IMR-90 (cell line): ENCODE results near the gene INPP4A. TPM values are rescaled to one million over a fixed set of nuclear protein-coding genes. Genes with fewer than 3 reads are reported as not detected.

ENCODE experiments used
- ATAC-seq: fragments of 200-7000 bp; cut with Tn5 transposase; 2 replicates; pipeline ENCODE4 v1.9.1; 2020; ENCODE audit warnings: low read depth, mild to moderate bottlenecking, moderate library complexity
- BruUV-seq: library from RNA; stranded (reverse); fragments of 400-500 nt; replicated peaks from 2 replicates; lab custom pipeline; 2021; lab: Mats Ljungman, UMichigan
- CTCF ChIA-PET: fragments of 300-600 bp; formaldehyde crosslinking; extraction: SDS; loops from one replicate; lab custom pipeline; 2021; ENCODE audit warnings: antibody characterized with exemption; lab: Yijun Ruan, JAX
- POLR2A ChIA-PET: fragments of 300-600 bp; sonication (Branson Sonifier 250); formaldehyde crosslinking; loops from one replicate; lab custom pipeline; 2022; ENCODE audit warnings: antibody characterized with exemption; ENCODE audit not compliant: unreplicated experiment; lab: Charles Lee
- DNase-seq: peaks from one replicate; pipeline ENCODE4 v3.0.0; 2013
- H2AFZ ChIP-seq: replicated peaks from 2 replicates; pipeline ENCODE3; 2013; ENCODE audit warnings: low read length, mild to moderate bottlenecking; ENCODE audit not compliant: poor library complexity
- H2AK5ac ChIP-seq: 2 replicates; pipeline ENCODE4 v1.6.1; 2013; ENCODE audit warnings: low read depth, low read length, inconsistent platforms
- H2AK9ac ChIP-seq: replicated peaks from 2 replicates; pipeline ENCODE3; 2013; ENCODE audit warnings: mild to moderate bottlenecking, low read depth, low read length, moderate library complexity; ENCODE audit not compliant: poor library complexity
- H2BK120ac ChIP-seq: 2 replicates; pipeline ENCODE4 v1.6.1; 2013; ENCODE audit warnings: low read depth, low read length, inconsistent platforms
- H2BK15ac ChIP-seq: 3 replicates; pipeline ENCODE4 v1.6.1; 2013; ENCODE audit warnings: low read depth, low read length, inconsistent platforms
- H2BK20ac ChIP-seq: 2 replicates; pipeline ENCODE4 v1.6.1; 2013; ENCODE audit warnings: low read depth, mild to moderate bottlenecking, inconsistent platforms, low read length, moderate library complexity
- H2BK5ac ChIP-seq: 2 replicates; pipeline ENCODE4 v1.6.1; 2013; ENCODE audit warnings: mild to moderate bottlenecking, low read depth, low read length, inconsistent platforms; ENCODE audit not compliant: poor library complexity, severe bottlenecking
- H3K14ac ChIP-seq: replicated peaks from 2 replicates; pipeline ENCODE4 v1.6.1; 2013; ENCODE audit warnings: low read depth, low read length, inconsistent platforms
- H3K18ac ChIP-seq: 2 replicates; pipeline ENCODE4 v1.6.1; 2013; ENCODE audit warnings: low read depth, low read length, control low read depth
- H3K23ac ChIP-seq: 2 replicates; pipeline ENCODE4 v1.6.1; 2013; ENCODE audit warnings: low read depth, low read length, inconsistent platforms
- H3K27ac ChIP-seq: 2 replicates; pipeline ENCODE4 v1.5.1; 2013; ENCODE audit warnings: mild to moderate bottlenecking, control low read depth, low read length; ENCODE audit not compliant: insufficient read depth
- H3K27me3 ChIP-seq: 2 replicates; pipeline ENCODE4 v1.6.1; 2013; ENCODE audit warnings: low read length; ENCODE audit not compliant: control insufficient read depth, insufficient read depth
- H3K36me3 ChIP-seq: 2 replicates; pipeline ENCODE4 v1.6.1; 2013; ENCODE audit warnings: low read length, mixed read lengths; ENCODE audit not compliant: control insufficient read depth, insufficient read depth
- H3K4ac ChIP-seq: 2 replicates; pipeline ENCODE4 v1.6.1; 2013; ENCODE audit warnings: low read depth, low read length, inconsistent platforms
- H3K4me1 ChIP-seq: 2 replicates; pipeline ENCODE4 v1.6.1; 2013; ENCODE audit warnings: low read length, mixed read lengths; ENCODE audit not compliant: control insufficient read depth, insufficient read depth
- H3K4me2 ChIP-seq: 2 replicates; pipeline ENCODE4 v1.6.1; 2013; ENCODE audit warnings: low read depth, mild to moderate bottlenecking, control low read depth, low read length, moderate library complexity
- H3K4me3 ChIP-seq: 2 replicates; pipeline ENCODE4 v1.5.1; 2013; ENCODE audit warnings: low read depth, mild to moderate bottlenecking, control low read depth, low read length, moderate library complexity; ENCODE audit not compliant: insufficient read depth
- H3K56ac ChIP-seq: 2 replicates; pipeline ENCODE4 v1.6.1; 2013; ENCODE audit warnings: low read length, inconsistent platforms; ENCODE audit not compliant: insufficient read depth; ENCODE audit errors: extremely low read depth
- H3K79me1 ChIP-seq, 2 experiments: 2 replicates each; pipeline ENCODE4 v1.6.1; 2013; ENCODE audit warnings: low read length in 2 of 2, inconsistent platforms in 1 of 2, low read depth in 1 of 2
- H3K9ac ChIP-seq: 2 replicates; pipeline ENCODE4 v1.6.1; 2013; ENCODE audit warnings: low read depth, low read length, control low read depth
- H3K9me1 ChIP-seq: 2 replicates; pipeline ENCODE4 v1.6.1; 2013; ENCODE audit warnings: low read length, inconsistent platforms; ENCODE audit not compliant: insufficient read depth
- H3K9me3 ChIP-seq: 2 replicates; pipeline ENCODE4 v1.6.1; 2013; ENCODE audit warnings: low read length; ENCODE audit not compliant: control insufficient read depth, insufficient read depth
- H4K20me1 ChIP-seq: 2 replicates; pipeline ENCODE4 v1.6.1; 2013; ENCODE audit warnings: low read length, inconsistent platforms; ENCODE audit not compliant: insufficient read depth
- H4K5ac ChIP-seq: 2 replicates; pipeline ENCODE4 v1.6.1; 2013; ENCODE audit warnings: mild to moderate bottlenecking, low read depth, low read length, control low read depth
- H4K8ac ChIP-seq, 2 experiments: 2 replicates each; pipeline ENCODE4 v1.6.1; 2013; ENCODE audit warnings: low read depth in 2 of 2, low read length in 2 of 2, control low read depth in 1 of 2, inconsistent platforms in 1 of 2
- H4K91ac ChIP-seq: 2 replicates; pipeline ENCODE4 v1.6.1; 2013; ENCODE audit warnings: low read depth, low read length, inconsistent platforms; ENCODE audit not compliant: insufficient read depth
- CTCF ChIP-seq: conservative IDR thresholded peaks from 2 replicates; pipeline ENCODE4 v1.5.1; 2012; ENCODE audit warnings: mild to moderate bottlenecking, low read depth, low read length, improper control_type of control experiment
- FOS ChIP-seq: fragments of 150-350 bp; IDR thresholded peaks from 2 replicates; pipeline ENCODE4 v1.6.1; 2016; ENCODE audit warnings: low read depth, low read length
- MAFK ChIP-seq: IDR thresholded peaks from 2 replicates; pipeline ENCODE4 v1.6.1; 2012; ENCODE audit warnings: low read depth, low read length, improper control_type of control experiment
- MAZ ChIP-seq: IDR thresholded peaks from 2 replicates; pipeline ENCODE4 v1.6.1; 2012; ENCODE audit warnings: low read depth, mild to moderate bottlenecking, low read length, improper control_type of control experiment, moderate library complexity, borderline replicate concordance
- SMC3 ChIP-seq: fragments of 150-350 bp; IDR thresholded peaks from 2 replicates; pipeline ENCODE4 v1.6.1; 2016; ENCODE audit warnings: low read depth, mild to moderate bottlenecking, antibody characterized with exemption, low read length, moderate library complexity
- WGBS, 2 experiments: methylation state at CpG; one replicate each; pipeline versions ENCODE4 v1.1.5 to v1.1.7; 2013; ENCODE audit warnings: missing lambda C conversion rate in 2 of 2; ENCODE audit not compliant: insufficient read length in 1 of 2; ENCODE audit errors: extremely low coverage in 2 of 2; 5-methylcytosine and 5-hydroxymethylcytosine counted together
- dilution Hi-C: fragments of 300-500 bp; cut with HindIII; formaldehyde crosslinking; loops from one replicate; pipeline ENCODE4 v1.14.3; 2018; ENCODE audit warnings: low sequenced_read_pairs; ENCODE audit not compliant: unreplicated experiment
- in situ Hi-C: fragments of 300-500 bp; cut with MboI; formaldehyde crosslinking; loops from 3 replicates; pipeline ENCODE4 v1.14.3; 2019; ENCODE audit warnings: low sequenced_read_pairs, inconsistent platforms, mixed read lengths
- intact Hi-C: fragments of 100-400 bp; cut with micrococcal nuclease; formaldehyde crosslinking; loops from 2 replicates; pipeline ENCODE4 v1.10.0; 2022
- polyA plus RNA-seq, 3 experiments: library from polyadenylated mRNA; depleted of rRNA; stranded (reverse); fragments of >200 nt; gene quantifications; 2 replicates each; pipeline ENCODE4 v1.2.3, GENCODE V29; 2012; ENCODE audit warnings: low replicate concordance in 1 of 3
- total RNA-seq: library from RNA; depleted of rRNA; stranded (reverse); fragments of >200 nt; gene quantifications from 2 replicates; pipeline ENCODE4 v1.2.3, GENCODE V29; 2012

The INPP4A gene
- total and polyA plus RNA-seq, 2 of the 4 experiments (the other 2 are of a cell fraction), result 14.5 to 27.1 TPM

DNA sequence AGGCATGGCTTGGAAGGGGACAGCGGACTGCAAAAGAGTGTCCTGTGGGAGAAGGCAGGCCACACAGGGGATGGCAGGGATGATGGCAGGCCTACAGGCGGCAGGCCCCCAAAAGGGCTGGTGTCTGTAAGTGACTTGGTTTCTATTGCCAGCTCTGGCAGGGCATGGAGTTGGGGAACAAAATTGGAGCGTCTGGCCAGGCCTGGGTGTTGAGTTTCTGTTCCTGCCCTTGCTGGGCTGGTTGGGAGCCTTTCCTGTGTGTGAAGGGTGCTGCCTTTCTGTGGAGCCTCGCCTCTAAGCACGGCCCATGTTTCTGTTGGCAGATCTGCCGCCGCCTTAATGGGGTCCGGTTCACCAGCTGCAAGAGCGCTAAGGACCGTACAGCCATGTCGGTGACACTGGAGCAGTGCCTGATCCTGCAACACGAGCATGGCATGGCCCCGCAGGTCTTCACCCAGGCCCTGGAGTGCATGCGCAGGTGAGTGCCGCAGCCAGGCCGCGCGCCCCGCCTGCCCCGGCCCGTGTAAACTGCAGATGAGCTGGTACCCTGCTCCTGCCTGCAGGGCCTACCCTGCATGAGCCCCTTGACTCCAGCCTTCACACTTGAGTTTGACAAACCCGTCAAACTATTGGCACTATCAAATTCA is 132.1 kb downstream of the INPP4A start:
- intact Hi-C loops, result no loop called here

More for the DNA sequence above, 132.1 kb downstream of the INPP4A start:
- no peaks in the 10 kb centered on the region for H3K27me3 ChIP-seq
- no peak overlapping the region for H4K91ac ChIP-seq
- no peak overlapping the region for H2BK5ac ChIP-seq
- H4K20me1 ChIP-seq, result no peaks in the 10 kb centered on the region
- H3K56ac ChIP-seq, result no peak overlapping the region
- H3K23ac ChIP-seq, result no peak overlapping the region
- no peak overlapping the region for H4K5ac ChIP-seq
- H3K4me3 ChIP-seq, result no peak overlapping the region
- CTCF ChIA-PET, result no interaction called here
- TF ChIP-seq CTCF (no peak), SMC3 (no peak), MAFK (no peak), FOS (no peak), MAZ (no peak)
- H3K4me2 ChIP-seq, result no peak overlapping the region
- DNase-seq (no peak), ATAC-seq (no peak)
- no peaks in the 10 kb centered on the region for H3K79me1 ChIP-seq
- peaks cover 23% of the 10 kb centered on the region for H3K36me3 ChIP-seq
- H2AFZ ChIP-seq, result peak overlapping the region; percentile 29
- H2BK20ac ChIP-seq, result no peak overlapping the region
- no TSS peak for BruUV-seq
- H4K8ac ChIP-seq, result no peak overlapping the region
- no peak overlapping the region for H2AK5ac ChIP-seq
- POLR2A ChIA-PET, result no interaction called here
- in situ Hi-C loops (no loop called here), dilution Hi-C loops (no loop called here)
- H3K9me3 ChIP-seq, result no peaks in the 10 kb centered on the region
- no peak overlapping the region for H2BK120ac ChIP-seq
- no peak overlapping the region for H3K18ac ChIP-seq
- no peak overlapping the region for H3K9ac ChIP-seq
- no peaks in the 10 kb centered on the region; the same call in 1 of the 2 replicates for H3K9me1 ChIP-seq
- no peak overlapping the region for H3K27ac ChIP-seq
- no peaks in the 10 kb centered on the region for H3K4me1 ChIP-seq
- no peak overlapping the region for H3K14ac ChIP-seq
- H2BK15ac ChIP-seq, result no peak overlapping the region
- H3K4ac ChIP-seq, result no peak overlapping the region
- 95% methylated on average over 14 of the region's 22 CpGs; no CpG with 5 or more reads in 1 of the 2 experiments for WGBS, 2 experiments
- no peak overlapping the region for H2AK9ac ChIP-seq
